ENCODE measurements around the gene AGBL1.

Gene AGBL1

DNA sequence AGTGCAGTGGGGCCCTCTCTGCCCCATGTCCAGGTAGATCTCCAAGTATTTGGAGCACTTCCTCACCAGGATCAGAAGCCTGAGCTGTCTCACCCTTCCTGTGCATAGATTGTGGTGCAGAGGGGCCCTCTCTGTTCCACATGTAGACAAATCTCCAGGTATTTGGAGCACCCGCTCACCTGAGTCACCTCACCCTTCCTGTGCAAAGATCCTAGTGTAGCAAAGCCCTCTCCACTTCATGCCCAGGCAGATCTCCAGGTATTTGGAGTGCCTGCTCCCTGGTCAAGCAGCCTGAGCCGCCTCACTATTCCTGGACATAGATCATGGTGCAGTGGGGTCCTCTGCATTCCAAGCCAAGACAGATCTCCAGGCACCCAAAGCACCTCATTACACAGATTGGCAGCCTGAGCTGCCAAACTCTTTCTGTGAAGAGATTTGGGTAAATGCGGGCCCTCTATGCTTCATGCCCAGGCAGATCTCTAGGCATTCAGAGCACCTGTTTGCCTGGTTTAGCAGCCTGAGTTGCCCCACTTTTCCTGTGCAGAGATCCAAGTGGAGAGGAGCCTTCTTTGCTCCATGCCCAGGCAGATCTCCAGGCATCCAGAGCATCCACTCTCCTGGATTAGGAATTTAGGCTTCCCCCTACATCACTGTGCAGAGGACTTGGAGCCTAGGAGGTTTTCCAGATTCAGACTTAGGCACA lies 249.8 kb downstream of the AGBL1 start:
- no peak for DNase-seq

DNA sequence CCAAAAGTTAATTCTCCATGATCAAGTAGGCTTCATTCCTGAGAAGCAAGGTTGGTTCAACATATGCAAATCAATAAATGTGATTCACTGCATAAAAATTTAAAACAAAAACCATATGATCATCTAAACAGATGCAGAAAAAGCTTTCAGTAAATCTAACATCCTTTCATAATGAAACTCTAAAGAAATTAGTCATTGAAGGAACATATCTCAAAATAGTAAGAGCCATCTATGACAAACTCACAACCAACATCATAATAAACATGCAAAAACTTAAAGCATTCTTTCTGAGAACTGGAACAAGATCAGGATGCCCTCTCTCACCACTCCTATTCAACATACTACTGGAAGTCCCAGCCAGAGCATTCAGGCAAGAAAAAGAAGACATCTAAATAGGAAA lies 254.1 kb downstream of the AGBL1 start:
- DNase-seq = no peak

GRCh38 chr15:86336051-86336788 lies 256.5 kb downstream of the AGBL1 start:
- DNase-seq = no peak

DNA sequence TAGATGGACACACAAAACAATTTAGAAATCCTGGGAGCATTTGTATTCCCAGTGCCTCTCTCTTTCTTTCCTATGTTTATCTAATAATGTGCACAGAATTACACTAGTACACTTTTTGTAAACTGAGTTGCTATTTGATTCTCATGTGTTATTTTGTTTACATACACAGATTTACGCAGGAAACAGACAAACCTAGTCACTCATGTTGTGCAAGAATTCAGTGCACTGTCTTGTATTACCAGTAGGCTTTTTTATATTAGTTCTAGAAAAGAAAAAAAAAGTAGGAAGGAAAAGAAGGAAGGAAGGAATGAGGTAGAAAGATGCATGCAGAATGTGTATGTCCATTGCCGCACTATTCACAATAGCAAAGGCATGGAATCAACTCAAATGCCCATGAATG lies 257.4 kb downstream of the AGBL1 start:
- DNase-seq = no peak

GRCh38 chr15:86347245-86347644 lies 267.6 kb downstream of the AGBL1 start:
- no peak for DNase-seq

GRCh38 chr15:86349565-86349964 lies 269.9 kb downstream of the AGBL1 start:
- no peak for DNase-seq

- no peak for DNase-seq
These were observed 273.5 kb downstream of the AGBL1 start for GRCh38 chr15:86353213-86353612.

DNA sequence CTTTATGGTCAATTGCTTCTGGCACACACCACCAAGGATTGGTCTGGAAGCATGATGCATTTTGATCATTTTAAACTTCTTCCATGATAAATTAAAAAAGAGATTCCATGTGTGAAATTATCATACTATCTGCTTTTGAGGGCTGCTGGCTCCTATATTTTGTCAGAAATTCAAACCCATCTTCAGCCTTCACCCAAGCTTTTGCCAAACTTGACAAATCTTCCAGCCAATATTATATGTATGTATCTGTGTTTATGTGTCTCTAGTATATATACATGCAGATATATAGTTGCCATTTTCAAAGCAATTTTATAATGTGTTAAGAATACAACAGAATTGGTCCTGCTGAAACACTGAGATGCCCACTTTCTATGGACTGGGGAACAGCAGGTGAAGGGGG lies 275.7 kb downstream of the AGBL1 start:
- no peak for DNase-seq

GRCh38 chr15:86355801-86356200 lies 276.1 kb downstream of the AGBL1 start:
- DNase-seq = no peak

DNA sequence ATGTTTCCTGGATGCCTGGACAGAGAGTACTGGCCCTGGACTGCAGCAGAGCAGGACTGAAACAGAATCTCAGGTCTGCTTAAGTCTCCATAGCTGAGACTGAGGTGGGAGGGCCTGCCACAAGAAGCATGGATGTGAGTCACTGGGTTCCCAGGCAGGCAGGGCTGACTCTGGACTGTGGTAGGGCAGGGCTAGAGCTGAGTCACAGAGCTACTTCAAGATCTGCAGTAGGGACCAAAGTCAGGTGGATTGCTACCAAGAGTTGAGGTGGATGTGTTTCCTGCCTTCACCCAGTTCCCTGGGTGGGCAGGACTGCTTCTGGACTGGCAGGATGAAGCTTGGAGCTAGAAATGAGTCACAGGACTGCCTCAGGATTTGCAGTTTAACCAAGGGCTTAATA lies 282.9 kb downstream of the AGBL1 start:
- no peak for DNase-seq

DNA sequence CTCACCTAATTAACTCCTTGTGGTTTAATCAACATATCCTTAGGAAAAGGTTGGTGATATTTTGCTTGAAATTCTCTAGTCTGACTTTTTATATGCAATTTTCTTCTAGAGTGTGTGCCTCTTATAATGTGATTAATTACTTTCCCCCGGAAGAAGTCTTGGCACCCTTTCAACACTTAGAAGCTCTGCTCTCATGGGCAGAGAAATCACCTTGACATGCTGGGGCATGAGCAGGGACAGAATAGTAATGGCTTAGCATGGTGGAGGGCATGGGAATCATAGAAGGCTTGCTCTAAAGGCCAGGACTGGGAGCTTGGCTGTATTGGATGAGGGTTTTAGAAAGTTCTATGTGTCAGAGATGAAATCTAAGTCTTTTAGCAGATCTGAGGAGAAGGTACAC lies 293.5 kb downstream of the AGBL1 start:
- no peak for DNase-seq

- no peak for DNase-seq
These were observed 296.1 kb downstream of the AGBL1 start for GRCh38 chr15:86375733-86376280.

DNA sequence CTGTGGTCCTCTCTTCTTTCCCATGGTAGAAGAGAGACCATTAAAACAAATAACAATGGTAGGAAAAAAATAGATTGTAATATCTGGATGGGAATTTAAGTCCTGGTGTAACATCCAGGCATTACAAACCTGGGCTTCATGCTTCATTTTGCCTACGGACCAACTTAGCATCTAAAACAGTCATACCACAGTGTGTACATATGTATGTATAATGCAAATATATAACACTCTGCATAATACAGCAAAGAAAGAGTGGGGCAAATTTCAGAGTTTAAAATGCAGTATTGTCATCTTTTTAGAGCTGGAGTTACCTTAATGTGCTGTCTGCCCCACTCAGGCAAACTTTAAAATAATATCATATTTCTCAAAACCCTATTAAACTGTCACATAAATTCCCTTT lies 298.2 kb downstream of the AGBL1 start:
- no peak for DNase-seq

GRCh38 chr15:86382341-86382740 lies 302.7 kb downstream of the AGBL1 start:
- no peak for DNase-seq

- no peak for DNase-seq
These were observed 303.9 kb downstream of the AGBL1 start for GRCh38 chr15:86383611-86384010.

GRCh38 chr15:86384186-86384585 lies 304.5 kb downstream of the AGBL1 start:
- DNase-seq = no peak

GRCh38 chr15:86392296-86392695 lies 312.6 kb downstream of the AGBL1 start:
- no peak for DNase-seq

GRCh38 chr15:86392874-86393273 lies 313.2 kb downstream of the AGBL1 start:
- no peak for DNase-seq

GRCh38 chr15:86394866-86395265 lies 315.2 kb downstream of the AGBL1 start:
- DNase-seq = no peak

- DNase-seq = no peak
These were observed 319.6 kb downstream of the AGBL1 start for GRCh38 chr15:86399041-86399954.

DNA sequence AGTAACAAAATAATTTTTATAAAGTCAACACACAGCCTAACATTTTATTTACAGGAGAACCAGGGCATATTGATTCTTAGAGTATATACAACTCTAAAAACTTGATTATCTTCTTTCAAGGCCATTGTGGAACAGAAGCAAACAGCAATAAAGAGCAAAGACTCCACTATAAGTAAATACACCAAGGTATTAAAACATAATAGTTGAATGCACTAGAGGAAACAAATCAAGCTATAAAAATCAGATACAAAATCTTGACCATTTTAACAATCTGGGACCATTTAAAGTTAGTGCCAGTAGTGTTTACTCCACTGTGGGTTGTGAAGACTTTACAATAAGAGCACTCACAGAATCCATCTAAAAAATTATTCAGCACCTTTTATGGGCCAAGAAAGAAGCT lies 323.6 kb downstream of the AGBL1 start:
- no peak for DNase-seq

DNA sequence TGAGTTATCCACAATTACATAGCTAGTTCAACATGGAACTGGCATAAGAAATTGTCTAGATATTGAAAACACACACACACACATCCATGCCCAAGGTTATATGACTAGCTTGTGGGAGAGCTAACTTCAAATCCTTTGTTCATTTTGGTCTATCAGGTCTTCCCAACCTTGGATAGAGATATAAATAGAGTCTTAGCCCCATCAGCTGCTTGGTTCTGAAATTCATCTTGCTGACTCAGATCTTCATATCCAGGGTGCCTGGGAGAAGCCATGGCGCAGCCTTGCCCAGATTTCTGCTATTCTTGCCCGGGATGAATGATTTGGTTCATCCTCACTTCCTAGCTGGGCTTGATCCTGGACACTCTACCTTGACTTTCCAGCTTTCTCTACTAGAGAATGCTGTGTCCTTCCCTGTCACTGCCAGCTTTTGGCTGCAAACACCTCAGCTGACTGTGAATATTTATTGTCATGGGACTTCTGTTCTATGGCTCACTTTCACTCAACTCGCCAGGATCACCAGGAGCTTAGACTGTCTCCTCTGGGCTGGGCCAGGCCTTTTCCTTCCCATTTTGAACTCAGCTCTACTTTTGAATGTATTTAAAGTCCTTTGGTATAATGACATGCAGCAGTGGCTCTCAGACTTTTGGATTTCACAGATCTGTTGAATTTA lies 324.4 kb downstream of the AGBL1 start:
- no peak for DNase-seq

DNA sequence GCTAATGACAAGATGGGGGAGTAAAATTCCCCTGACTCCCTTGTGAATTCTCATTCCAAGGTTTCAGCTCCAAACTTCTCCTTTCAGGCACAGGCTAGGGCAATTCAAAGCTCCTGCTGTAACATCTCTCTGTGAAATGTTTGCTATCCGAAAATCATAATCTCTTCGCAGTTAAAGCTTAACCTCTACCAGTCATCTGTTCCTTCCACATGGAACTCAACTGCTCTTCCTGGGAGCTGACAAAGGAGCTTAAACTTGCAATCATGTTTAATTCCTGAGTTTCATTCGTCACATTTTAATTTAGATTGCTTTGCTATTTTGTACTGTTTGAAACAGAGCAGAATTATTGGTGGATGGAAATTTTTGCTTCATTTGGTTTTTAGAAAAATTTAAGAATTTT lies 328.6 kb downstream of the AGBL1 start:
- DNase-seq = no peak

Measured in CD4-positive, alpha-beta T cell treated with Interleukin-15 for 1 hour (primary cell).